GM12873 (cell line): ENCODE results near the gene MGP.

Experiments used
- CTCF ChIP-seq: IDR thresholded peaks from 2 replicates; pipeline ENCODE4 v1.5.1; 2012; ENCODE audit warnings: low read depth, mild to moderate bottlenecking, moderate library complexity, low read length, control low read depth; ENCODE audit not compliant: insufficient read depth; ENCODE audit errors: missing control alignments

The MGP gene

GRCh38 chr12:14860490-14860889 lies 25.2 kb downstream of the MGP start:
- no peak for TF ChIP-seq CTCF

GRCh38 chr12:14858513-14858912 lies 27.1 kb downstream of the MGP start:
- no peak for TF ChIP-seq CTCF

- TF ChIP-seq CTCF: no peak
Measured at GRCh38 chr12:14854586-14855183, 31.0 kb downstream of the MGP start.

GRCh38 chr12:14853961-14854360 lies 31.7 kb downstream of the MGP start:
- no peak for TF ChIP-seq CTCF

GRCh38 chr12:14852880-14853279 lies 32.8 kb downstream of the MGP start:
- no peak for TF ChIP-seq CTCF

GRCh38 chr12:14850929-14851663 lies 34.6 kb downstream of the MGP start:
- no peak for TF ChIP-seq CTCF

GRCh38 chr12:14849661-14850060 lies 36.0 kb downstream of the MGP start:
- no peak for TF ChIP-seq CTCF
